SK-N-SH (cell line): ENCODE results near the gene SRMS. TPM values are rescaled to one million over a fixed set of nuclear protein-coding genes. Genes with fewer than 3 reads are reported as not detected.

Experiments
- CTCF ChIA-PET: fragments of 300-600, 350-600 bp; formaldehyde crosslinking; extraction: SDS; loops from one replicate; lab custom pipeline; 2021; lab: Yijun Ruan, JAX
- POLR2A ChIA-PET: fragments of 350-600 bp; sonication (Branson Sonifier 250); formaldehyde crosslinking; extraction: SDS; loops from one replicate; lab custom pipeline; 2020; ENCODE audit warnings: antibody characterized with exemption, inconsistent platforms; lab: Yijun Ruan, JAX
- DNase-seq: peaks from one replicate; pipeline ENCODE4 v3.0.0; 2012
- H2AFZ ChIP-seq: fragments of 200-600 bp; sonication (generic); 2 replicates; pipeline ENCODE4 v1.8.1; 2016; ENCODE audit warnings: antibody characterized with exemption, mild to moderate bottlenecking, low read depth
- H3F3A ChIP-seq: fragments of 200-600 bp; sonication (generic); replicated peaks from 2 replicates; pipeline ENCODE3; 2016; ENCODE audit warnings: antibody characterized with exemption, mild to moderate bottlenecking; ENCODE audit not compliant: insufficient read depth
- H3K27ac ChIP-seq, 2 experiments: fragments of 200-500 bp in 1 of 2; fragments of 200-600 bp in 1 of 2; sonication (Bioruptor generic) in 1 of 2; sonication (generic), shearing (Covaris generic) in 1 of 2; 2 replicates each; pipeline versions ENCODE4 v1.5.1 to v1.6.1; 2014 to 2016; ENCODE audit warnings: low read depth in 2 of 2, inconsistent platforms in 1 of 2, low read length in 1 of 2, mild to moderate bottlenecking in 1 of 2, mixed read lengths in 1 of 2
- H3K27me3 ChIP-seq: fragments of 200-600 bp; sonication (generic), shearing (Covaris generic); 2 replicates; pipeline ENCODE4 v1.6.1; 2016; ENCODE audit warnings: mixed run types; ENCODE audit not compliant: insufficient read depth
- H3K36me3 ChIP-seq, 2 experiments: fragments of 200-500 bp in 1 of 2; fragments of 200-600 bp in 1 of 2; sonication (Bioruptor generic) in 1 of 2; sonication (generic) in 1 of 2; replicated peaks in 1 of 2; 2 replicates each; pipeline versions ENCODE3 to v1.5.1; 2014 to 2016; ENCODE audit warnings: low read length in 1 of 2, mild to moderate bottlenecking in 1 of 2; ENCODE audit not compliant: insufficient read depth in 2 of 2, control insufficient read depth in 1 of 2
- H3K4me1 ChIP-seq, 2 experiments: fragments of 200-500 bp in 1 of 2; fragments of 200-600 bp in 1 of 2; sonication (Bioruptor generic) in 1 of 2; sonication (generic), shearing (Covaris generic) in 1 of 2; 2 replicates each; pipeline versions ENCODE4 v1.5.1 to v1.6.1; 2014 to 2016; ENCODE audit warnings: low read depth in 1 of 2, low read length in 1 of 2, mixed run types in 1 of 2; ENCODE audit not compliant: insufficient read depth in 2 of 2, control insufficient read depth in 1 of 2
- H3K4me2 ChIP-seq: fragments of 200-600 bp; sonication (generic), shearing (Covaris generic); 2 replicates; pipeline ENCODE4 v1.6.1; 2017; ENCODE audit warnings: mixed run types
- H3K4me3 ChIP-seq, 2 experiments: fragments of 200-500 bp in 1 of 2; fragments of 200-600 bp in 1 of 2; sonication (Bioruptor generic) in 1 of 2; sonication (generic), shearing (Covaris generic) in 1 of 2; 2 replicates each; pipeline versions ENCODE4 v1.5.1 to v1.8.1; 2014 to 2016; ENCODE audit warnings: low read depth in 2 of 2, inconsistent platforms in 1 of 2, low read length in 1 of 2, mild to moderate bottlenecking in 1 of 2, mixed read lengths in 1 of 2, moderate library complexity in 1 of 2
- H3K79me2 ChIP-seq: fragments of 200-600 bp; sonication (generic); 2 replicates; pipeline ENCODE4 v1.8.1; 2017; ENCODE audit warnings: mild to moderate bottlenecking; ENCODE audit not compliant: insufficient read depth
- H3K9ac ChIP-seq: fragments of 200-600 bp; sonication (generic); 2 replicates; pipeline ENCODE4 v1.6.1; 2017; ENCODE audit warnings: mixed run types
- H3K9me2 ChIP-seq: fragments of 200-600 bp; sonication (generic); 2 replicates; pipeline ENCODE4 v1.6.1; 2017; ENCODE audit warnings: mixed run types
- H3K9me3 ChIP-seq: fragments of 200-600 bp; sonication (generic); 2 replicates; pipeline ENCODE4 v1.6.1; 2017; ENCODE audit warnings: mixed run types, mild to moderate bottlenecking, moderate library complexity
- H4K20me1 ChIP-seq: fragments of 200-600 bp; sonication (generic); 2 replicates; pipeline ENCODE4 v1.6.1; 2017; ENCODE audit warnings: mild to moderate bottlenecking, mixed run types; ENCODE audit not compliant: insufficient read depth
- FOSL2 ChIP-seq: IDR thresholded peaks from 2 replicates; pipeline ENCODE4 v1.4.0; 2012; ENCODE audit warnings: low read depth, mild to moderate bottlenecking, moderate library complexity, borderline replicate concordance
- GABPA ChIP-seq: IDR thresholded peaks from 2 replicates; pipeline ENCODE4 v1.4.0; 2012; ENCODE audit warnings: low read depth, mild to moderate bottlenecking
- MAX ChIP-seq: IDR thresholded peaks from 2 replicates; pipeline ENCODE4 v1.4.0; 2012; ENCODE audit warnings: low read depth
- MEF2A ChIP-seq: IDR thresholded peaks from 2 replicates; pipeline ENCODE4 v1.4.0; 2012; ENCODE audit warnings: low read depth, borderline replicate concordance
- MXI1 ChIP-seq: IDR thresholded peaks from 2 replicates; pipeline ENCODE4 v1.6.1; 2012; ENCODE audit warnings: mild to moderate bottlenecking, low read depth, low read length, improper control_type of control experiment
- NFIC ChIP-seq: IDR thresholded peaks from 2 replicates; pipeline ENCODE4 v1.4.0; 2012; ENCODE audit warnings: borderline replicate concordance
- NRF1 ChIP-seq: IDR thresholded peaks from 2 replicates; pipeline ENCODE4 v1.6.1; 2012; ENCODE audit warnings: low read depth, mild to moderate bottlenecking, low read length
- POLR2AphosphoS5 ChIP-seq: IDR thresholded peaks from 2 replicates; pipeline ENCODE4 v1.6.1; 2012; ENCODE audit warnings: low read depth, low read length
- RXRA ChIP-seq: IDR thresholded peaks from 2 replicates; pipeline ENCODE4 v1.4.0; 2012; ENCODE audit warnings: low read depth, mild to moderate bottlenecking, borderline replicate concordance
- SMC3 ChIP-seq: IDR thresholded peaks from 2 replicates; pipeline ENCODE4 v1.6.1; 2012; ENCODE audit warnings: low read depth, low read length, improper control_type of control experiment
- TAF1 ChIP-seq: IDR thresholded peaks from 2 replicates; pipeline ENCODE4 v1.6.1; 2012; ENCODE audit warnings: low read depth, mild to moderate bottlenecking, low read length, moderate library complexity, borderline replicate concordance
- TCF12 ChIP-seq: IDR thresholded peaks from 2 replicates; pipeline ENCODE4 v1.4.0; 2012
- WGBS: methylation state at CpG from one replicate; pipeline ENCODE4 v1.1.6; 2017; ENCODE audit warnings: low lambda C conversion rate; 5-methylcytosine and 5-hydroxymethylcytosine counted together
- polyA plus RNA-seq, 3 experiments: library from polyadenylated mRNA; depleted of rRNA; stranded (reverse); fragments of >200 nt; gene quantifications; 2 replicates each; pipeline ENCODE4 v1.2.3, GENCODE V29; 2012

Gene SRMS
- polyA plus RNA-seq, 1 of the 3 experiments (the other 2 are of a cell fraction) = not detected

DNA sequence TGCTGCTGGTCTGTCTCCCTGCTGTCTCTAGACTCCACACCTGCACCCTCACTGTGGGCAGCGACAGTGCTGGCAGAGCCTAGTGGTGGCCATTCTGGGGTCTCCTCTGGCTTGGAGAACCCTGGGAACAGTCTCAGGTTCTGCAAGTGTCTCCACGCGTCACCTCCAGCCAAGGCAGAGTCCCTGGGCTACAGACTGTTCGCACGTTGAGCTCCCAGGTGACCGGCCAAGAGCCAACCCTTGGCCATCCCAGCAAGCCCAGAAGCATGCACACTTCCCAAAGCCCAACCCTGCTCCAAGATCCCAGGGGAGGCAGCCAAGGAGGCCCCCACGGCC lies 53.5 kb downstream of the SRMS start (continued):
- TF ChIP-seq NFIC (no peak), MAX (no peak)

DNA sequence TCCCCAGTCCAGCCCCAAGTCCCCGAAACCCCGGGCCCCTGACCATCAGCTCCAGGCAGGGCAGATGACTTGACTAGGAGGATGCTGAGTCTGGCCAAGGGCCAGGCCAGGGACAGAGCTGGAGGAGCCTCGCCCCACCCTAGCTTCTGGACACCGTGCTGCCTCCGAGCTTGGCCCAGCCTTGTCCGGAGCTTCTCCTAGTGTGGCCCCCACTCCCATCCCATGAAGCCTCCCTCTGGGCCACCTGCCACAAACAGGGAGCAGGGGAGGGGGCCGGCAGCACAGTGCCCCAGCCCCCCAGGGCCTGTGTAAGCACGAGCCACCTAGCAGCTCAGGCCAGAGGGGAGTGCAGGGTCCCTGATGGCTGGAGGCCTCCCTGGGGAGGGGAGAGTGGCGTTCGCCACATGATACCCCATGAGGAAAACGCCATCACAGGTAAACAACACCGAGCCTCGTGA lies 54.0 kb downstream of the SRMS start:
- DNase-seq = peak; percentile 16
- no peak overlapping the region for H3K4me2 ChIP-seq
- H3K27ac ChIP-seq = no peak overlapping the region
- ChIA-PET CTCF (interaction anchor here (0.8 to 1.0 kb wide), 3 partner anchors 9 to 44 kb away, joined by 3 to 4 read pairs (median 3); partner anchors contain the start of genes PPDPF and PTK6), POLR2A (interaction anchor here (1.2 to 1.6 kb wide), 2 partner anchors 9 to 27 kb away, joined by 3 to 5 read pairs; partner anchors contain the start of gene PPDPF)
- H3K79me2 ChIP-seq = no peaks in the 10 kb centered on the region
- peaks cover 0 to 6% of the 10 kb centered on the region in 2 experiments for H3K36me3 ChIP-seq
- no peak overlapping the region for H3K9ac ChIP-seq
- no peak overlapping the region for H3K4me3 ChIP-seq
- WGBS = 78% methylated on average over 11 of the region's 13 CpGs
- H4K20me1 ChIP-seq = no peaks in the 10 kb centered on the region; the same call in 1 of the 2 replicates
- H3F3A ChIP-seq = no peaks in the 10 kb centered on the region
- no peak overlapping the region for H2AFZ ChIP-seq
- no peaks in the 10 kb centered on the region for H3K9me3 ChIP-seq
- H3K4me1 ChIP-seq = peaks cover 0 to 24% of the 10 kb centered on the region in 2 experiments; a peak in 1 of 4 replicates
- TF ChIP-seq NRF1 (no peak), FOSL2 (no peak)
- H3K27me3 ChIP-seq = no peaks in the 10 kb centered on the region
- H3K9me2 ChIP-seq = no peaks in the 10 kb centered on the region

DNA sequence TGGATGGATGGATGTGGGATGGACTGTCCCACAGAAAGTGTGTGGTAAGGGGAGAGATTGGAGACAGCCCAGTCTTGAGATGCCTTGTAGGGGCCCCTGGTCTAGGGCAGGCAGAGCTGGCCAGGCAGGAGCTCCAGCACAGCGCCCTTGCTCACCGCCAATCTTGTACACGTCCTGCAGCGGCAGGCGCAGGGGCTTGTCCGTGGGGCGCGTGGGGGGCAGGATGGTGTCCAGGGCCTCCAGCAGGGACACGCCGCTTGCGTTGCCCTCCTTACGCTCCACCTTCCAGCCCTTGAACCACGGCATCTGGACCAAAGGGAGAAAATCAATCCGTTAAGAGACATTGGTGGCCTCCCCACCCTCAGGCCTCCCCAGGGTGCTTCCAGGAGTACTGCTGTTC lies 54.6 kb downstream of the SRMS start:
- Histone ChIP-seq H3K9me2 (no peaks in the 10 kb centered on the region), H3K4me1 (peaks cover 0 to 24% of the 10 kb centered on the region in 2 experiments; a peak in 1 of 4 replicates), H3K36me3 (peaks cover 0 to 6% of the 10 kb centered on the region in 2 experiments), H3K27me3 (no peaks in the 10 kb centered on the region), H3K79me2 (no peaks in the 10 kb centered on the region), H3K27ac (no peak overlapping the region), H4K20me1 (no peaks in the 10 kb centered on the region; the same call in 1 of the 2 replicates), H3K9ac (no peak overlapping the region), H2AFZ (no peak overlapping the region), H3K4me3 (no peak overlapping the region), H3K4me2 (no peak overlapping the region), H3F3A (no peaks in the 10 kb centered on the region), H3K9me3 (no peaks in the 10 kb centered on the region)
- ChIA-PET CTCF (interaction anchor here (0.6 to 0.9 kb wide), 2 partner anchors 45 to 602 kb away, joined by 3 to 4 read pairs; partner anchors contain the start of gene PTK6), POLR2A (interaction anchor here (1.2 kb wide), 1 partner anchor 28 kb away, joined by 5 read pairs; the partner anchor contains the start of gene PPDPF)
- TF ChIP-seq MXI1 = no peak
- no peak for TF ChIP-seq GABPA
- no peak for TF ChIP-seq TAF1
- TF ChIP-seq MEF2A = no peak
- TF ChIP-seq MAX = no peak
- TF ChIP-seq RXRA = no peak
- TF ChIP-seq POLR2AphosphoS5 = no peak
- TF ChIP-seq SMC3 = no peak
- TF ChIP-seq TCF12 = no peak
- no peak for DNase-seq
- WGBS = 98% methylated on average over 14 of the region's 14 CpGs
